Transverse colon (tissue), 4 donors: ENCODE results near the gene ZG16. TPM values are rescaled to one million over a fixed set of nuclear protein-coding genes. Genes with fewer than 3 reads are reported as not detected.
"Not testable (repeated sequence)": the region's sequence is repeated elsewhere in the genome, so short reads cannot be mapped to it uniquely, and the experiment has no call there.

ENCODE experiments used
- DNase-seq: peaks from one replicate; pipeline ENCODE4 v3.0.0-alpha.2; 2019
- H3K27ac ChIP-seq, 4 donors: fragments of 200-600 bp; sonication (generic); 2 replicates each; pipeline ENCODE4 v1.5.1; 2016 to 2018; ENCODE audit warnings: inconsistent platforms in 4 of 4
- H3K27me3 ChIP-seq: fragments of 200-600 bp; sonication (generic); 2 replicates; pipeline ENCODE4 v1.5.1; 2017; ENCODE audit warnings: inconsistent platforms
- H3K36me3 ChIP-seq, 4 donors: fragments of 200-600 bp; sonication (generic); 2 replicates each; pipeline ENCODE4 v1.5.1; 2017 to 2019; ENCODE audit warnings: inconsistent platforms in 4 of 4
- H3K4me1 ChIP-seq, 4 donors: fragments of 200-600 bp; sonication (generic); 2 replicates each; pipeline ENCODE4 v1.5.1; 2017 to 2020; ENCODE audit warnings: inconsistent platforms in 4 of 4
- H3K4me3 ChIP-seq, 4 donors: fragments of 200-600 bp; sonication (generic); 1 replicate in 1 of 4; 2 replicates in 3 of 4; pipeline versions ENCODE4 v1.5.1 to v1.6.1; 2017 to 2019; ENCODE audit warnings: inconsistent platforms in 4 of 4
- H3K9me3 ChIP-seq, 2 donors: fragments of 200-600 bp; sonication (generic); 2 replicates each; pipeline ENCODE4 v1.5.1; 2017 to 2019; ENCODE audit warnings: inconsistent platforms in 2 of 2
- EP300 ChIP-seq: sonication (generic); formaldehyde crosslinking; IDR thresholded peaks from one replicate; pipeline ENCODE4 v1.6.1; 2017; ENCODE audit warnings: antibody characterized with exemption, low read depth
- POLR2A ChIP-seq: fragments of 450-650 bp; IDR thresholded peaks from one replicate; pipeline ENCODE4 v1.6.1; 2016; ENCODE audit warnings: antibody characterized with exemption, mild to moderate bottlenecking, moderate library complexity
- POLR2AphosphoS5 ChIP-seq, 3 donors: sonication (generic); formaldehyde crosslinking; IDR thresholded peaks; one replicate each; pipeline ENCODE4 v1.6.1; 2016; ENCODE audit warnings: antibody characterized with exemption in 3 of 3
- WGBS, 2 donors: methylation state at CpG; one replicate each; pipeline ENCODE4 v1.1.5; 2018; ENCODE audit warnings: low coverage in 1 of 2; 5-methylcytosine and 5-hydroxymethylcytosine counted together
- in situ Hi-C, 4 donors: fragments of 200-750 bp; cut with MboI; loops; one replicate each; pipeline versions ENCODE4 v1.15.0 to v1.15.1; 2017; ENCODE audit warnings: low sequenced_read_pairs in 3 of 4, low pct_ligation_motif_present in 1 of 4, low pct_unique_long_range_greater_than_20kb in 1 of 4
- intact Hi-C: fragments of 100-400 bp; cut with DNase I; formaldehyde crosslinking; loops from one replicate; pipeline ENCODE4 v1.15.1; 2023; ENCODE audit warnings: low total_unique reads
- total RNA-seq, 4 donors: library from RNA; depleted of rRNA; stranded (reverse); fragments of >200 nt; gene quantifications; one replicate each; pipeline ENCODE4 v1.1.0, GENCODE V29; 2016
- TF ChIP-seq, protein P1 (sequence below), 5 experiments: fragments of 200-600 bp in 3 of 5; fragments of 450-650 bp in 2 of 5; sonication (generic) in 3 of 5; IDR thresholded peaks; 1 replicate in 2 of 5; 2 replicates in 3 of 5; pipeline ENCODE4 v1.5.1; 2016 to 2017; ENCODE audit warnings: antibody characterized with exemption in 5 of 5, inconsistent platforms in 3 of 5, mild to moderate bottlenecking in 2 of 5, moderate library complexity in 1 of 5

Gene ZG16
- total RNA-seq, 4 donors from 2014 or later, result 73.4 to 1,268 (median 104) TPM

DNA sequence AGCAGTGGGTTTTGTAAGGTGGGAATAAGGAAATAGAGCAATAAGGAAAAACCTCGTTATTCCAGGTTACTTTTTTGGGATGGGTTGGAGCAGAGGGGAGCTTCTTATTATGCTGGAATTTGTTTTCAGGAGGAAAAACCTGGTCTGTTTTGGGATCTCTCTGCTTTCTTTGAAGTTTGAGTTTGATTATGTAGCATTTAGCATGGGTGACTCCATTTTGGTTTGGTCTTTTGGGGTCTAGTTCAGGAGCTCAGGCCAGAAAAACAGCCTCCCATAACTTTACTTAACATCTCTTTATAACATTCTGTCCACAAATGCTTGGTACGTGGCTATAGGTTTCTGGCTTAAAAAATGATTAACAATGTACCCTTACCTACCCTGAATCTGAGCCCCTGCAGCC lies 8.5 kb upstream of the ZG16 start:
- no peak for DNase-seq
- Histone ChIP-seq H3K27me3 (no peaks in the 10 kb centered on the region), H3K4me3 (no peak overlapping the region), H3K36me3 (no peaks in the 10 kb centered on the region), H3K27ac (peak overlapping the region in 1 of 4 donors; percentile 45), H3K4me1 (peaks cover 0 to 22% (median 10%) of the 10 kb centered on the region in 4 donors), H3K9me3 (no peaks in the 10 kb centered on the region)
- TF ChIP-seq EP300 (no peak), POLR2AphosphoS5 (IDR thresholded peaks at IDR 0.05) (no peak), POLR2A (no peak)
- TF ChIP-seq, protein P1, sequence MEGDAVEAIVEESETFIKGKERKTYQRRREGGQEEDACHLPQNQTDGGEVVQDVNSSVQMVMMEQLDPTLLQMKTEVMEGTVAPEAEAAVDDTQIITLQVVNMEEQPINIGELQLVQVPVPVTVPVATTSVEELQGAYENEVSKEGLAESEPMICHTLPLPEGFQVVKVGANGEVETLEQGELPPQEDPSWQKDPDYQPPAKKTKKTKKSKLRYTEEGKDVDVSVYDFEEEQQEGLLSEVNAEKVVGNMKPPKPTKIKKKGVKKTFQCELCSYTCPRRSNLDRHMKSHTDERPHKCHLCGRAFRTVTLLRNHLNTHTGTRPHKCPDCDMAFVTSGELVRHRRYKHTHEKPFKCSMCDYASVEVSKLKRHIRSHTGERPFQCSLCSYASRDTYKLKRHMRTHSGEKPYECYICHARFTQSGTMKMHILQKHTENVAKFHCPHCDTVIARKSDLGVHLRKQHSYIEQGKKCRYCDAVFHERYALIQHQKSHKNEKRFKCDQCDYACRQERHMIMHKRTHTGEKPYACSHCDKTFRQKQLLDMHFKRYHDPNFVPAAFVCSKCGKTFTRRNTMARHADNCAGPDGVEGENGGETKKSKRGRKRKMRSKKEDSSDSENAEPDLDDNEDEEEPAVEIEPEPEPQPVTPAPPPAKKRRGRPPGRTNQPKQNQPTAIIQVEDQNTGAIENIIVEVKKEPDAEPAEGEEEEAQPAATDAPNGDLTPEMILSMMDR (IDR thresholded peaks at IDR 0.05), result no peak
- intact Hi-C loops, result no loop called here
- in situ Hi-C loops, result no loop called here
- WGBS, 2 donors, result 78 to 80% methylated on average over 2 of the region's 2 CpGs

DNA sequence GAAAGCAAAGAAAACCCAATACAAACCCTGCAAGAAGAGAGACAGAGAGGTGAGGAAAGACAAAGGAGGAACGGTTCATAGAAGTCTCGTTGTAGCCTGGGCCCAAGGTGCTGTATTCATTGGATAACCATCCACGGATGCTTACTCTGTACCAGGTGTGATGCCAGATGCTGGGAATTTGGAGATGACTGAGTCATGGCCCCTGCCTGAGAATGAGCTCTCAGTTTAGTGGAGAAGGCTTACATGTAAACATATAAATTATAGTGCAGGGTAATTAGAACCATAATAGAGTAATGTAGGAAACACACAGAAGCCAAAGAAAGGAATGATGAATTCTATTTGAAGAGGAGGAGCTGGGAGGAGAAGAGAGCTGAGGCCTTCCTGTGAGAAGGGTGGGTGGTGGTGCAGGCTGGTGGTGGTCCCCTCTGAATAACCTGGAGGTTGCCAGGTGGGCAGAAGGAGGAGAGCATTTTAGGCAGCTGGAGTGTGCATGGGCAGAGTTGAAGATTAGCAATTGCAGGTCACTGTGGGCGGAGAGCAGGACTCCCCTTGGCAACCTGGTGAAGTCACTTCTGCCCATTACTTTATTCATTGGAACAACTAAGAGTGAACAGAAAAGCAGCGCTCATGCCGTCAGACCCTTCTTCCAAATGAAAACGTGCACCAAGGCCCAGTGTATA lies 7.7 kb upstream of the ZG16 start:
- intact Hi-C loops, result no loop called here
- 61 to 67% methylated on average over 4 to 7 of the region's 7 CpGs for WGBS, 2 donors
- peaks cover 0 to 14% (median 5%) of the 10 kb centered on the region in 4 donors for H3K4me1 ChIP-seq
- H3K27me3 ChIP-seq, result no peaks in the 10 kb centered on the region
- H3K27ac ChIP-seq, result peak overlapping the region in 3 of 4 donors; percentile 35 to 52 (median 45)
- no peaks in the 10 kb centered on the region for H3K36me3 ChIP-seq
- no peak for TF ChIP-seq POLR2A
- TF ChIP-seq, protein P1 (IDR thresholded peaks at IDR 0.05), result no peak
- TF ChIP-seq POLR2AphosphoS5 (IDR thresholded peaks at IDR 0.05), result no peak
- no peak for TF ChIP-seq EP300
- in situ Hi-C loops, result no loop called here
- no peaks in the 10 kb centered on the region for H3K9me3 ChIP-seq
- no peak overlapping the region for H3K4me3 ChIP-seq
- no peak for DNase-seq

DNA sequence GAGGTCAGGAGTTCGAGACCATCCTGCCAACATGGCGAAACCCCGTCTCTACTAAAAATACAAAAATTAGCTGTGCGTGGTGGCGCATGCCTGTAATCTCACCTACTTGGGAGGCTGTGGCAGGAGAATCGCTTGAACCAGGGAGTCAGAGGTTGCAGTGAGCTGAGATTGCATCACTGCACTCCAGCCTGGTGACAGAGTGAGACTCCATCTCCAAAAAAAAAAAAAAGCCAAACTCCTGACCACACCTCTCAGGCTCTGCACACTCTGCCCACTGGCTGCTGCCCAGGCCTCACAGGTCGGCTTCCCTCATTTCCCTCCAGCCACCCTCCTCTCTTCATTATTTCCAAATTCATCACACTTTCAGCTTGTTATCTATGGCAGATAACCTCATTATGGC lies 5.7 kb upstream of the ZG16 start:
- H3K27ac ChIP-seq, H3K4me1 ChIP-seq, H3K36me3 ChIP-seq, H3K9me3 ChIP-seq, in situ Hi-C loops, DNase-seq, H3K27me3 ChIP-seq, intact Hi-C loops, H3K4me3 ChIP-seq: not testable (repeated sequence)
- whole genome bisulfite sequencing, 2 donors, result 93% methylated on average over 7 of the region's 7 CpGs; no CpG with 5 or more reads in 1 of the 2 donors

DNA sequence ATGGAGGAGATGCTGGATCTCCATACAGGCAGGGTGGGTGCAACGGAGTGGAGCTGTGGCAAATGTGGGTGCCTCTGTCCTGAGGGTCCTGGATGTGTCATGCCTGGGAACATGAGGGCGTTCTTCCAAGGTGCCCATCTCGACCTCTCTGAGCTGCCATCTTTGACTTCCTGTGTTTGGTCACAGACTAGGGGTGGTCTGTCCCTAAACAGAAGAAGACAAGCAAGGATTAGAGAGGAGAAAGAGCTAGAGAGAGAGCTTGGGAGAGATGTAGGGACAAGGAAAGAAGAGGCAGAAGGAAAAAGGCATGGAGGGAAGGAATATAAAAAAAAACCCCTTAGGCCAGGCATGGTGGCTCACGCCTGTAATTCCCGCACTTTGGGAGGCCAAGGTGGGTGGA lies 3.3 kb upstream of the ZG16 start:
- H3K27me3 ChIP-seq, result no peaks in the 10 kb centered on the region
- peaks cover 0 to 7% (median 3%) of the 10 kb centered on the region in 4 donors for H3K4me1 ChIP-seq
- no peaks in the 10 kb centered on the region for H3K9me3 ChIP-seq
- TF ChIP-seq POLR2A (no peak), POLR2AphosphoS5 (IDR thresholded peaks at IDR 0.05) (no peak), EP300 (no peak)
- TF ChIP-seq, protein P1 (IDR thresholded peaks at IDR 0.05), result no peak
- 93 to 96% methylated on average over 5 of the region's 5 CpGs for WGBS, 2 donors
- no peak for DNase-seq
- H3K36me3 ChIP-seq, result no peaks in the 10 kb centered on the region
- intact Hi-C loops, result no loop called here
- in situ Hi-C loops, result no loop called here
- no peak overlapping the region for H3K4me3 ChIP-seq
- no peak overlapping the region for H3K27ac ChIP-seq
